Cortex of kidney (tissue), 1 donor: ENCODE measurements around the gene MYBPH.

ENCODE experiments used
- DNase-seq: peaks from one replicate; lab custom pipeline; 2025; lab: John Stamatoyannopoulos, UW

MYBPH gene

DNA sequence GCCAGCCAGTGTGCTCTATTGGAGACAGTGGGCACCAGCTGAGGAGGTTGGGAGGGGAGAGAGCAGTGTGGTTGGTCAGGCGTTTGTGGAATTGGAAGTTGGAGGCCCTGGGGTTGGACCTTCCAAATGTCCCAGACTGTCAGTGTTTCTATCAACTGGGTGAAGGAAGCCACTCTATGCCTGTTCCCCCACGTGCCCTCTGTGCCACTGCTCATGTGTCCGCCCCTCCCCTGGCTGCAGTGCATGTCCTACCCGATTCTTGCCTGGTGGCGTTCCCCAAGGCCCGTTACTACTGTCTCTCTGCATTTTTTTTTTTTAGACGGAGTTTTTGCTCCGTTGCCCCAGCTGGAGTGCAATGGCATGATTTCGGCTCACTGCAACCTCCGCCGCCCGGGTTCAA, 27.0 kb downstream of the MYBPH start:
- no peak for DNase-seq

GRCh38 chr1:203148127-203148526, 27.5 kb downstream of the MYBPH start:
- no peak for DNase-seq

- no peak for DNase-seq
Measured at GRCh38 chr1:203147376-203147775, 28.2 kb downstream of the MYBPH start.

GRCh38 chr1:203146537-203146936, 29.1 kb downstream of the MYBPH start:
- no peak for DNase-seq

GRCh38 chr1:203146042-203146369, 29.6 kb downstream of the MYBPH start:
- no peak for DNase-seq

DNA sequence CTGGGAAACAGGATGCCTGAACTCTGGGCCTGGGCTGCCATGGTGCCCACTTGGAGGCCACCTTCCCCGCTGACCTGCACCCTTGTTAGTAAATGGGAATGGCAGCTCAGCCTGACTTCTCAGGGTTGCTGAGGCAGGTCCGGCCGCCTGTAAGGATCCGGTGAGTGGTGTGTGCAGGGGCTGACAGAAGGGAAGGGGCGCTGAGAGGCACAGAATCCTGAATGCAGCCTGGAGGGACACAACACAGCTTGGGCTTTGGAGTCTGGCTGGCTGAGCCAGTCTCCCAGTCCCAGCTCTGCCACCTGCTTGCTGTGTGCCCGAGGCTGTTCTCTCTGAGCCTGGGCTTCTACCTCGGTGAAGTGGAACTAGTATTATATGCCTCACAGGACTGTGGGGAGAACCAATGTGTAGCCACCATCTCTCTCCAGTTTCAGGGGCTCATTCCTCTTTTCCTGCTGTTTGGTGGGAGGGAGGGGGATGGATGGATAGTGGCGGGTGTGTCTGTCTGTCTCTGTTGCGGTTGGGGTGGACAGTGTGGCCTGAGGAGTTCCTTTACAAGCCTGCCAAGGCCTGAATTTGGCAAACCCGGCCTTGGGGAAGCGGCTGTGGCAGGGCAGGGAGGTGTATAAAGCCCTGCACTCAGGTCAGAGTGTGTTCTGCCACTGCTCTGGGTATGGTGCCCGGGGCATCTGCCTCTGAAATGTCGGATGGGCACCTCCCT, 30.1 kb downstream of the MYBPH start:
- DNase-seq: no peak

DNA sequence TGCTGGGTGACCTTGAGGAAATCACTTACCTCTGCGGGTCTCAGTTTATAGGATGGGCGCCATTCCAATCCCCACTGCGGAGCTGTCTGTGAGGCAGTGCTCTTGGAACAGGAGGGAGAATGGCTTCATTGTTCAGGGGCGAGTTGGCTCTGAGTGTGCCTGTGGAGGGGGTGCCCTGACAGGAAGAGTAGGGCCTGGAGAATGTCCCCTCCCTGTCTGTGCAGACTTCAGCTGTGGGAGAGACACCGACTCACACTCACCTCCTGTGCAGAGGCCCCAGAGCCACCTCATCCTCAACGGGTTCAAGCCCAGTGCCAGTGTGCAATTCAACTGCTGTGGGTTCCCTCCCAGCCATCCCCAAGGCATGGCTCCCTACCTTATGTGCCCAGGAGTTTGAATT, 31.0 kb downstream of the MYBPH start:
- no peak for DNase-seq

DNA sequence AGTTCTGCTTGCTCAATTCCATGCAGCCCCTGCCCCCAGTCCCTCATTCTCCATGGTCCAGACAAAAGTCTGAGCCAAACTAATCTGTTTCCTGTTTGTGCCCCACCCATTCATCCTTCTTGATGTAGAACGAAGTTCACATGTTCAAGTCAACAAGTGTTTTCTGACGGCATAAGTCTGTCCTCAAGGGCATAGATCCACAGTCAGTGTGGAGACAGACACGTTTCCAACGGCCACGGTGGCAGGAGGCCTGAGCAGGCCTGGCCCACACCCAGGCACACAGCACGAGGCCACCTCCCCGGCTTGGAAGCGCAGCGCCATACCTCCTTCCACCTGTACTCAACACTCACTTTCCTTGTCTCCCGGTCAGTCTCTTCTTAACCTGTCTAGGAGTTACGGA, 32.0 kb downstream of the MYBPH start:
- DNase-seq: no peak

- no peak for DNase-seq
Measured at GRCh38 chr1:203142684-203143408, 32.8 kb downstream of the MYBPH start.

DNA sequence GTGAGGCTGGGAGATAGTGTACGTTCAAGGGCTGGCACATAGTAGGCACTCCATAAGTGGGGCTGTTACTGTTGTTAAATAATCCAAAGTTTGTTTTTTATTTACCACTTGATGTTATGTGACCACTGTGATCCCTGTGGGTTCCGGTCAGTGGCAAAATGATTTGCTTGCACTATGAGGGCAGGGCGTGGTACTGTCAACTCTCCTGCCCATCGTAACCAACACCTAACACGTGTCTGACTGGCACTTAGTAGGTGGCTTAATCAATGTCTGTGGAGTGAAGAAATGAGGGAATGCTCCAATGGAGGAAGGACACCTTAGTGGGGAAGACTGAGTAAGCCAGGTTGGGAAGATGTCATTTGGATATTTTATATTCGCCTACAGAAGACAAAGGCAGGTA, 33.5 kb downstream of the MYBPH start:
- DNase-seq: no peak

DNA sequence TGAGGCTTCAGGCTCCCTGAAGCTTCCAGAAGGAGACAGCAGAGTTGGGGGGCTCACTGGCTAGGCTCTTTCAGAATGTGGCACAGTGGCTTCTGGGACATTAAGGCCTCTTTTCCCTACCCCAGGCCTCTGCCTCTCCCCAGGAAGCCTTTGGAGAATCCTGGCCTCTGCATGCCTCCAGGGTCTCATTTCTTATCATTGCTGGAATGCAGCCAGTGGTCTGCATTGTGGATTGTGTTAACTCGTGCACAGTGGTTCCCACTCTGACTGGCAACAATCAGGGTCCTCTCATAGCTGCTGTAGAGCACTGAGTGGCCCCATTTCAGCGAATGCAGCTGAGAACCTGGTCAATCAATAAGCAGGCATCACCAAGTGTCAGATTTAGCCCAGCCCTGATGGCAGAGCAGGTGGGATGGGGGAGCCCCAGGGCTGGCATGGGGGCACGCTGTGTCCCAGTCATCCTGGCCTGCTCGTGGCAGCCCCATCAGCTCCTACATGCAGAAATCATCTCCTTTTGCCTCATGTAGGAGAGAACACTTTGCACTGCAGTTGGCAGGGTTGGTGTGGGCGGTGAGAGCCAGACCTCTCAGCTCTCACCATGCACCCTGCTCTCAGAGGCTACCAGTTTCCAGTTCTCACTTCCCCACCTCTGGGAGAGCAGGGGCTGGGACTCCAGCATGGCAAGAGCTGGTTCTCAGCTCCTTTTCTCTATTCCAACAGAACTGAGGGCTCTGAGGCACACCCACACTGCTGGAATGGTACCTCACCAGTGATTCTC, 34.7 kb downstream of the MYBPH start:
- no peak for DNase-seq

DNA sequence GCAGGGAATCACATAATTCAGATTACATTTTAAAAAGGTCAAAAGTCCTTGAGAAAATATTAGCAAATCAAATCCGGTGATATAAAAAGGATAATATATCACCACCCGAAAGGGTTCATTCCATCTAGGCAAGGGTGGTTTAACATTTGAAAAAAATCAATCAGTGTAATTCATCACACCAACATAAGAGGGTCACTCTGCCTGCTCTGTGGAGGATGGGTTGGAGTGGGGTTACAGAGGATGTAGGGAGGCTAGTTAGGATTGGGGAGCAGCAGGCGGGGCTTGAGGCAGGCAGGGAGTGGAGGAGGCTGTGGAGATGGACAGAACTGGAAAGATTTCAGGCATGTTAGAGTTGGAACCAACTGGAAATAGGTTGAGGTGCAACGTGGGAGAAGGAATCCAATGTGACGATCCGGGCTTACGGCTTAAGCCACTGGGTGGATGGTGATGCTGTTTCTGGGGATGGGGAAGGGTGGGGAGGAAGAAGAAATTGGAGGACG, 35.6 kb downstream of the MYBPH start:
- DNase-seq: no peak

DNA sequence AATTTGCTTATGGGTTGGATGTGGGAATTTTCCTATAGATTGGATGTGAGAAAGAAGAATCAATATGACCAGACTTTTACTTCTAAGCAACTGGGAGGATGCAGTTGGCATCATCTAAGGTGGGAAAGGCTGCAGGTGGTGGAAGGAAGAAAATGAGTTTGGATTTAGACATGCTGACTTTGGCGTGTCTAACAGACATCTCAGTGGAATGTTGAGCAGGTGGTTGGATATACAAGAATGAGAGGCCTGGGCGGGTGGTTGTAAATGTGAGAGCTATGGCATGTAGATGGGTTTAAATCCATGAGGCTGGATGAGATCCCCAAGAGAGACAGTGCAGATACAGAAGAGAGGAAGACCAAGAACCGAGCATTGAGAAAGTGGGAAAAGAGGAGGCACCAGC, 37.6 kb downstream of the MYBPH start:
- no peak for DNase-seq

DNA sequence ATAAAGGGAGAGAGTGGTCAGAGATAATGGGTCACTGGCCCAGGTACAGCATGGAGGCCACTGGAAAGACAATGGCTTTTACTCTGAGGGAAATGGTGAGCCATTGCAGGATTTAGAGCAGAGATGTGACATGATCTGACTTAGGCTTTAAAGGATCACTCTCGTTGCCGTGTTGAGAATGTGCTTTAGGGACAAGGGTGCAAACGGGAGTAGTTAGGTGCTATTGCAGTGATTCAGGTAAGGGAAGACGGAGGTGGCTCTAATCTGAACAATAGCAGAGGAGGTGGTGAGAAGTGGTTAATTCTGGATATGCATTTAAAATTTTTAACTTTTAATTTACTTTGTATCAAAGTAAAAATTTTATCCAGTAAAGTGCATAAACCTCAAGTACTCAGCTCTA, 38.3 kb downstream of the MYBPH start:
- no peak for DNase-seq

DNA sequence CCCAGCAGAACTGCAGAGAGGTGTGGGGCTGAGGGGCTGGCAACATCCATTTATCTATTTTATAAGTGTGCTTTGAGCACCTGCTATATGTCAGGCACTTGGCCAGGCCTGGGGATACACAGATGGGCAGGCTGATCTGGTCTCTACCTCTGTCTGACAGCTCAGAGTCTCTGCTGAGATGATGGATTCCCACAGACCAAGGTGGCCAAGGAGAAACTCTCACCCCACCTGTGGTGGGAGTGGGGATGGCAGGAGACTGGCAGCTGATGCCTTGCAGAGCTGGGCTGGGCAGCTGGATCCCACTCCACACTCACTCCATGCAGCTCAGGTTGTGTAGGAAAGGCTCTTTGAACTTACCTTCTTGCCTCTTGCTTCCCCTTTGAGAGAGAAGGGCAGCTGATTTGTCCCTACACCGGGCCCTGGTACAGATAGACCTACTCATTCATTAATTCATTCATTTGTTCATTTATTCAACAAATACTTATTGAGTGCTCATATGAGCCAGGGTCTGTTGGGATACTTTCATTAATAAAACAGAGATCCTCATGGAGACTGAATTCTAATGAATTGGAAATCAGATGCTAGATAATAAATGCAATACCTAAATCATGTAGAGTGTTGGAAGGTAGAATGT, 39.1 kb downstream of the MYBPH start:
- no peak for DNase-seq

- no peak for DNase-seq
Measured at GRCh38 chr1:203135636-203136305, 39.9 kb downstream of the MYBPH start.

- DNase-seq: no peak
Measured at GRCh38 chr1:203133970-203134725, 41.5 kb downstream of the MYBPH start.

- DNase-seq: no peak
Measured at GRCh38 chr1:203131548-203132200, 44.0 kb downstream of the MYBPH start.

- no peak for DNase-seq
Measured at GRCh38 chr1:203130358-203130985, 45.2 kb downstream of the MYBPH start.
